Fibroblast of peridontal ligament (primary cell): Measurements from ENCODE around the gene SCRN3.
A peak's percentile ranks its signal among the peaks of the same experiment; 100 is the strongest.
"Not testable (repeated sequence)": the region's sequence is repeated elsewhere in the genome, so short reads cannot be mapped to it uniquely, and the experiment has no call there.

ENCODE experiments used
- DNase-seq: peaks from one replicate; pipeline ENCODE4 v3.0.0-alpha.2; 2010; ENCODE audit errors: extremely low read depth

SCRN3 gene

DNA sequence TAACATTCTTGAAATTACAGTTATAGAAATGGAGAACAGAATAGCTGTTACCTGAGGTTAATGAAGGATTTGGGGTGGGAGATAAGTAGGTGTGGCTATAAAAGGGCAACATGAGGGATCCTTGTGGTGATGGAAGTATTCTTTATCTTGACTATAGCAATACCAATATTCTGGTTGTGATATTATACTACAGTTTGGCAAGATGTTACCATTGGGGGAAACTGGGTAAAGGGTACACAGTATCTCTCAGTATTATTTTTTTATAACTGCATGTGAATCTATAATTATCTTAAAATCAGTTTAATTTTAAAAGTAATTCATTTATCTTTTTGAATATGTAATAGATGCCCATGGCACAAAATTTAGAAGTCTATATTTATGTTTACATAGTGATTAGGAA, 8.1 kb downstream of the SCRN3 start:
- DNase-seq, result no peak

DNA sequence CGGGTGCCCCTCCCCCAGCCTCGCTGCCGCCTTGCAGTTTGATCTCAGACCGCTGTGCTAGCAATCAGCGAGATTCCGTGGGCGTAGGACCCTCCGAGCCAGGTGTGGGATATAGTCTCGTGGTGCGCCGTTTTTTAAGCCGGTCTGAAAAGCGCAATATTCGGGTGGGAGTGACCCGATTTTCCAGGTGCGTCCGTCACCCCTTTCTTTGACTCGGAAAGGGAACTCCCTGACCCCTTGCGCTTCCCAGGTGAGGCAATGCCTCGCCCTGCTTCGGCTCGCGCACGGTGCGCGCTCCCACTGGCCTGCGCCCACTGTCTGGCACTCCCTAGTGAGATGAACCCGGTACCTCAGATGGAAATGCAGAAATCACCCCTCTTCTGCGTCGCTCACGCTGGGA, 14.5 kb downstream of the SCRN3 start:
- DNase-seq, result not testable (repeated sequence)

DNA sequence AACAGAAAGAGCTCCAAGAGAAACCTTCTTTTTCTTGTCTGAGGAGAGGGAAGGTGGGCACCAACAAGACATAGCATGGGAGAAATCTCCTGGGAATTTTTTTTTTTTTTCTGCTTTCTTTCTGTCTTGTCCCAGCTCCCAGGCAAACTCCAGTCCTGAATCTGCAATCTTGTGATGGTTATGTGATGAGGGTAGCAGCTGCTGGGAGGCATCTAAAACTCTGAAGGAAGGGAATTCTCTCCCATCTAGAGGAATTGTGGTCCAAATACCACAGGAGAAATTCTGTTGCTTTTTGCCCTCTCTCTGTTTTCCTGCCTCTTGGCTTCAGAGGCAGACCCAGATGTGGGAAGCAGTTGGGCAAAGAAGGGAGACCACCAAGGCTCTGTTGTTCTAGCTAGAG, 16.7 kb downstream of the SCRN3 start:
- DNase-seq, result no peak

DNA sequence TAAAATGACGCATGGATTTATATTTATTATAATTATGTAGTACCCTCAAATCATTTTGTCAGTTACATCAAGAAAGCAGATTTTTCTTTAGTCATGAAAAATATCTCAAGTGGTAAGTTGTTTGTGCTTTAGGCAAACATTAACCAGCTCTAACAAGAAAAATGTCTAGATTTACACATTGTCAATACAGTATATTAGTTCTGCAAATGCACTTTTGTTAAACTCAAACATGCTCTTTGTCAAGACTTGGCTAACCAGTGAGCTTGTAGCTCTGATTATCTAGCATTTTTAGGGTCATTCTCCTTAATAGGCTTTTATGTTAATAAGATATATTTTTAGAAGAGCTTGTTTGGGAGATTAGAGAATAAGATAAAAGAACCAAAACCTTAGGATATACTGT, 32.7 kb downstream of the SCRN3 start:
- no peak for DNase-seq

DNA sequence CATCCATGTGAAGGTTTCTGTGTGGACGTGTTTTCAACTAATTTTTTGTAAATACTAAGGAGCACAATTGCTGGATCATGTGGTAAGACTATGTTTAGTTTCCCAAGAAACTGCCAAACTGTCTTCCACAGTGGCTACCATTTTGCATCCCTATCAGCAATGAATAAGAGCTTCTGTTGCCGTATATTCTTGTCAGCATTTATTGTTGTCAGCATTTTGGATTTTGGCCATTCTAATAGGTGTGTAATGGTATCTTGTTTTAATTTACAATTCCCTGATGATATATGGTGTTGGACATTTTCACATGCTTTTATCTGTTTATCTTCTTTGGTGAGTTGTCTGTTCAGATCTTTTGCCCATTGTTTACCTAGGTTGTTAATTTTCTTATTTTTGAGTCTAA, 34.5 kb downstream of the SCRN3 start:
- no peak for DNase-seq

DNA sequence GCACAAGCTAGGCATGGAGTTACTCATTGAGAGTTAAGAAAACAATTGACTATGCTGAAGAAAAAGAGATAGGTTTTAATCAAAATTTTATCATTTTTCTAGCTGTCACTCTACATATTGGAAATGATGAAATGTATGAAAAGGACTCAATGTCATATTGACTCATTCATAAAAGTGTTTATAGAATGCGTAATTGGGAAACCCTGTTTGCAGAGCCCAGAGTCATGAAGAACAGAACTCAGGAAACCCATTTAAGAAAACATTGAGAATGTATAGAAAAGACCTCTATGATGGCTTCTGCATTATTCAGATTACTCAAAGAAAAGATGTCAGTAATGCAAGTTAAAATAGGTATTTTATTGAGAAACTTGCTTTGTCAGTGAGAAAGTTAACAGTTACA, 36.4 kb downstream of the SCRN3 start:
- DNase-seq, result no peak

DNA sequence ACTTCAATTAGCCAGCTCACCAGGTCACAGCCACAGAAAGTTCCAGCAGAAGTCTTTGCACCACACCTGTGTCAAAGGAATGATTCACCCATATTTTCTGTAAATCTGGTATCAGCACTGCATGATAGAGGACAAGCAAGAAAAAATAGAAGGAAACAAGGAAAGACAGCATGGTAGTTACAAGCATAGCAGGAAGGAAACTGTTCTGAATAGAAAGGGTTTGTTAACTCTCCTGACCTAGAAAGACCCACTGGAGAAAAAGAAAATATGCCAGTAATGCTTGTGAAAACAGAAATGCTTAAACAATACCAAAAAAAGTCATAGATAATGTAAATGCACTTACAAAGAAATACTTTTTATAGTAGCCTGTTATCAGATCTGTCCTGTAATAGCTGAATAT, 40.8 kb downstream of the SCRN3 start:
- DNase-seq, result peak; percentile 14

DNA sequence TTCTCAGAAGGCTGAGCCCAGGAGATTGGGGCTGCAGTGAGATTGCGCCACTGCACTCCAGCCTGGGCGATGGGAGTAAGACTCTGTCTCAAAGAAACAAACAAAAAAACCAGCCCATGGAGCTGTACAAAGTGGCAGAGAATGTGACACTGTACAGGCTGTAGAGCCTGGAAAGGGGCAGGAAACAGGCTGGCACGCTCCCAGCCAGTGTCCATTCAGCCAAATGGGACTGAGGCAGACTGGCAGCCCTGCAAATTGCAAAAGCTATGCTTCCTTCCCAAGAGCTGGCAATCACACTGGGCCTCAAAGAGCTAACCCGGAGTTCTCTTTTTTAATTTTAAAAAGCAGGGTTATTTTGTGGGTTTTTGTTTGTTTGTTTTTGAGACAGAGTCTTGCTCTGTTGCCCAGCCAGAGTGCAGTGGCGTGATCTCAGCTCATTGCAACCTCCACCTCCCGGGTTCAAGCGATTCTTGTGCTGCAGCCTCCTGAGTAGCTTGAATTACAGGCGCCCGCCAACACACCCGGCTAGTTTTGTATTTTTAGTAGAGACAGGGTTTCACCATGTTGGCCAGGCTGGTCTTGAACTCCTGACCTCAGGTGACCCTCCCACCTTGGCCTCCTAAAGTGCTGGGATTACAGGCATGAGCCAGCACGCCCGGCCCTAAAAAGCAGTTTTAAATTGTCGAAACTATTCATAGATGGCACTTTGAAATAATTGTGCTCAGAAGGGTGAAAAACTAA, 42.8 kb downstream of the SCRN3 start:
- DNase-seq, result peak; percentile 8

DNA sequence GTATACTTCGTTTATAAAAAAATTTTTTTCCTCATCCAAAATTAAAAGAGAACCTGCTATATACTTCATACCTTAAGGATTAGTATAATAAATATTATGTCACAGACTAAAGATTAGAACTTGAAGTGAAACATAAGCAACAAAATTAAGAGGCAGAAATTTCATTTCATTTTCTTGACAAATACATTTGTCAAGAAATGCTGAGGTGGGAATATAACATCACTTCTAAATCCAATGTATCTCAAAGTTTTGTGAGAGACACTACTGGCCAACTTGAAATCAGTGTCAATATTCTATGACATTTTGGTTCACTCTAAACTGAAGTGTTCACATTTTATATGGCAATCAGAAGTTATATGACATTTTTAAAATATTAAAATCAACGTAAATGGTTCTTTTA, 43.8 kb downstream of the SCRN3 start:
- no peak for DNase-seq

DNA sequence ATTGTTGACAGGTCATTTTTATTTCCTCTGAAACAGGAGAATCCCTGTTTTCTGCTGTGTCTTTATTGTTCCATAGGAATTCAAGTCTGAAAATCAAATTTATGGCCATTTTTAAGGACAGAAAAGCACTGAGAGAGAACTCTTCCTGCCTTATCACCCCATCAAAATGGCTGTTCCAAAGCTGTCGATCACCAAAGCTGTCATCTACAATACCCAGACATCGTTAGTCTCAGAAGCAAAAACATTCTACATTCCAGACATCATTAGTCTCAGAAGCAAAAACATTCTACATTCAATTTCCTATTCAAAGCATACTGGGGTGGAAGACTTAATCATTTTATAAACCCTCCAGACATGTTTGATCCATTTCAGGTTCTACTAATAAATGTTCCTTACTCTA, 44.4 kb downstream of the SCRN3 start:
- DNase-seq, result no peak

DNA sequence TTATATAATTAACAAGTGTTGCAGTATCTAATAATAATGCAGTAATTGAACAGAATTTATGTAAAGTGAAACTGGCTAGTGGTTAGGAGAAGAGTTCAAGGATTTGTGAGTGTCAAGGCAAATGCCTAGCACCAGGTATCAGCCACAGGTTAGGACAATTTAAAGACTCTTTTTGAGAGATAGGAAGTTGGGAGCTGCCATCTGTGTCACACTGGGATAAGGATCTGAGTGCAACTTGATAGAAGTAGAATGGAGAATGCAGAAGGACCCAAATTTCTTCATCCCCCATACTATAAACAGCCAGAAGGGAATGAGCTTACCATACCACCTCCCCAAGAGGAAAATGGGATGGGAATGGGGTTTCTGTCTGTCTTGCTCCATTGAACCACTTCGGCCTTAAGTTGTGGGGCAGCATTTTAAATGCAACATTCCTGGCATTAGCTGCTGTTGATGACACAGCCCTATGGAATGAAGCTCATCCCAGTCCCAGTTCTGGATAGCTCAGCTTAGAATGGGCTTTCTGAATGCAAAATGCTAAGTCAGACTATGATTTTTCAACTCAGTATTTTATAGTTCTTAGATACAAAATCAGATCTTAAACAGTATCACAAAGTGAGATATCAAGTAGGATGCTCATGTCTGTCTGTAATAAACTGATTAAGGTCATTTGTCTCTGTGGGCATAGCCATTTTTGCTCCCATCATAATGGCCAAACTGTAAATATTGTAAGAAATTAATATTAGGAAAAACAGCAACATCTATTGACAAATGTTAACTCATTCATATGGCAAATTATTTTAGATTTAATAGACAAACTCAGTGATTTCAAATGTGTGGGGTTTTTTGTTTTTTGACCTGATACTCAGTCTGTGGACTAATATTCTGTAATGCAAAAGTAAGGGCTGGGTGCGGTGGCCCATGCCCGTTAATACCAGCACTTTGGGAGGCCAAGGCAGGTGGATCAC, 47.3 kb downstream of the SCRN3 start:
- DNase-seq, result peak; percentile 93

DNA sequence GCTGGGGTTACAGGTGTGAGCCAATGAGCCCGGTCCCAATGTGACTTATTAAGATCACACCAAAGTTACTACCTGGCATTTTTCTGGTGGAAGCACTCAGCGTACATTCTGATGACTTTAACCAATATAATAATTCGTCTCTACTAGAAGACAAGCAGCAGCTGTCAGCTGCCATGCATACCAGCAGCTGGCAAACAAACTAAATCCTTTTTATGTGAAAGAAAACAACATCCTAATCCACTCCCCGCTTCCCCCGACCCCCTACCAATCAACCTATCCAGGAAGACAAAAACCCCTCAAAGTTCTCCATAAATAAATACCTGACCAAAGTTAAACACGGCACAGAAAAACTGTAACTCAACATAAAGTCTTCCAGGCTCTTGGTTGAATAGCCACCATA, 49.2 kb downstream of the SCRN3 start:
- DNase-seq, result no peak

DNA sequence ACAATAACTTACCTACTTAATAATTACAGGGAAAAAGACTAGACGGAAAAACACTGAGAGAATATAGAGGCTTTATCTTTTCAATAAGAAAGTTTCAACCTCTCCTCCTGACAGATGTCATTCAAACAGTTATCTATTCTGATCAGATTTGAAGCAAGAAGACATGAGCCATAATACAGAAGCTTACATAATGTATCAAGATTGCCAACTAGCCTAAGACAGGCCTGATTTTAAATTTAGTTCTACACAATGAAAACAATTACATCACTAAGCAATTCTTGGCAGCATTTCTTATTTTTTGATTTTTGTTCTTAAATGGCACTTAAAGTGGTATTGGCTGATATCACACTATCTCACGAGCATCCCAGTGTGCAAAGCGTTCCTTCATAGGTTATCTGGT, 49.7 kb downstream of the SCRN3 start:
- DNase-seq, result peak; percentile 79

DNA sequence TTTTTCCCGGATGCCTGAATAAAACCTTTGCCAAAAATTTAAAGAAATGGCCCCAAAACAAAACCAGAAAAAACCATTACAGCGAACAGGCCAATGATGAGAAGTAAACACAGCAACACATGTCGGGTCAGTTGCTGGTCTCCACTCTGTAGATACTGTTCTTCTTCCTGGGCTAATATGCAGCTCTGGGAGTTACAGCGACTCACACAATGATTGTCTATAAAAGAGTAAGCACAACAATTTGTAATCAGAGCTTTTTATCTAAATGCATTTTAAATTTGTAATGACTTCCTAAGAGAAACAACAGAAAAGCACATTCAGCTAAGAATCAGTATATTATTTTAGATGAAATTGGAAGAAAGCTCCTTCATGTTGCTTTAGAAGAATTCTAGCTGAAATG, 51.0 kb downstream of the SCRN3 start:
- DNase-seq, result peak; percentile 18

DNA sequence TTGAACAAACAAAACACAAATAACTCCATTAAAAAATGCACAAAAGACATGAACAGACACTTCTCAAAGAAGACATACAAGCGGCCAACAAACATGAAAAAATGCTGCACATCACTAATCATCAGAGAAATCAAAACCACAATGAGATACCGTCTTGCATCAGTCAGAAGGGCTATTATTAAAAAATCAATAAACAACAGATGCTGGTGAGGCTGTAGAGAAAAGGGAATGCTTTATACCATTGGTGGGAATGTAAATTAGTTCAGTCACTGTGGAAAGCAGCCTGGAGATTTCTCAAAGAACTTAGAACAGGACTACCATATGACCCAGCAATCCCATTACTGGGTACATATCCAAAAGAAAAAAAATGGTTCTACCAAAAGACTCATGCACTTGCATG, 53.5 kb downstream of the SCRN3 start:
- no peak for DNase-seq

DNA sequence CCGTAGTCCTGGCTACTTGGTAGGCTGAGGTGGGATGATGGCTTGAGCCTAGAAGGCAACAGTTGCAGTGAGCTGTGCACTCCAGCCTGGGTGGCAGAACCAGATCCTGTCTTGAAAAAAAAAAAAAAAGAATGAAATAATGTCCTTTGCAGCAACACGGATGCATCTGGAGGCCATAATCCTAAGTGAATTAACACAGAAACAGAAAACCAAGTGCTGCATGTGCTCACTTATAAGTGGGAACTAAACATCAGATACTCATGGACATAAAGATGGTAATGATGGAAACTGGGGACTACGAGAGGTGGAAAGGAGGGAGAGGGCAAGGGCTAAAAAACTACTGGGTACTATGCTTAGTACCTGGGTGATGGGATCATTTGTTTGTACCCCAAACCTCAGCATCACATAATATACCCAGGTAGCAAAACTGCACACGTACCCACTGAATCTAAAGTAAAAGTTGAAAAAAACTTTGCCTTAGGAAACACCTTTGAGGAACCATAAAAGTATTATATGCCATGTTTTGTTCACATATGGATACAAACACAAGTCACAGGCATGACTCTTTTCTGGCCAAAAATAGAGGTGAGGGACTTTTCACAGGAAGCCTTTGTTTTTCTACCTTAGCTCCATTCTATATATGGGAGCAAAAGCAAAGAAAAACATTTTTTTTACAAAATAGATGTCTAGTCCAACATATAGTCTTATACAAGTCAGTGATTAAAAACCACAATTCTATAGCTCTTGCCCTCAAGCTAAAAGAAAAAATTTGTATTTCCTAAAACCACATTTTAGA, 54.7 kb downstream of the SCRN3 start:
- no peak for DNase-seq

DNA sequence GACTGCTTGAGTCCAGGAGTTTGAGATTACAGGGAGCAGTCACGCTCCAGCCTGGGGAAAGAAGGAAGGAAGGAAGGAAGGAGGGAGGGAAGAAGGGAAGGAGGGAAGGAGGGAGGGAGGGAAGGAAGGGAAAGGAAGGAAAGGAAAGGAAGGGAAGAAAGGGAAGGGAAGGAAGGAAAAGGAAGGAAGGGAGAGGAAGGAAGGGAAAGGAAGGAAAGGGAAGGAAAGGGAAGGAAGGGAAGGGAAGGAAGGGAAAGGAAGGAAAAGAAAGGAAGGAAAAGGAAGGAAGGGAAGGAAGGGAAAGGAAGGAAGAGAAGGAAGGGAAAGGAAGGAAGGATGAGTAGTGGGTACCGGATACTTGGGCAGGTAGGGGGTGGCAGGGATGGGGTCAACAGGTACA, 59.0 kb downstream of the SCRN3 start:
- DNase-seq, result no peak

DNA sequence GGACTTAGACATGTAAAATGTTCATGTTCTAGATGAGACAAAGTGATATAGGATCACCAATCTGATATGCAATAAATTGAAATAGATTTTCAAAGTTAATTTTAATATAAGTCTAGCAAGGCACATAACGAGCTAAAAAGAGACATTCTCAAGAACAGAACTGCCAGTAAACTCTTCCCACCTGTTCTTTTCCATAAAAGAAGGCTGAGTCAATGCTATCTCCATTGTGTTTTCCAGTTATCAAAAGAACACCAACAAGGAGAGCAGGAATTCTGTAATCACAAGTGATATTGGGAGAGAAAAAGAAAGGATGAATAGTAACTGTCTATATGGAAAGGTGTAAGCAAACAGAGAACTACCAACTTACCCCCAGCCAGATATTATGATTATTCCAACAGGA, 65.7 kb downstream of the SCRN3 start:
- DNase-seq, result no peak

DNA sequence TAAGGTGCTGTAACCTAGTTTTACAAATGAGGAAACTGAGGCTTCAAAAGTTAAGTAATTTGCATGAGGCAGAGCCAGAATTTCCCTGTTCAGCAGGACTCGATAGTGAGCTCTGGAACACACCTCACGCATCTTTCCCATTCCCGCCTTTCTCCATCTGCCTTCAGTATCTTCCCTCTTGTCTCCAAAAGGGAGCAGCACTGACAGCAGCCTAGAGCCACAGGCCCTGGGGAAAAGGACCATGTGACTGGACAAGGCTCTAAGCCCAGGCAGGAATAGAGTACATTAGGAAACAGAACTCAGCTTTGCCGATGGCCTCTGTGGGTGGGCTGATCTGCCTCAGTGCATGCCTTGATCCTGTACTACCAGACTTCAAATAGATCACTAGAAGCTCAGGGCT, 69.8 kb downstream of the SCRN3 start:
- DNase-seq, result no peak

DNA sequence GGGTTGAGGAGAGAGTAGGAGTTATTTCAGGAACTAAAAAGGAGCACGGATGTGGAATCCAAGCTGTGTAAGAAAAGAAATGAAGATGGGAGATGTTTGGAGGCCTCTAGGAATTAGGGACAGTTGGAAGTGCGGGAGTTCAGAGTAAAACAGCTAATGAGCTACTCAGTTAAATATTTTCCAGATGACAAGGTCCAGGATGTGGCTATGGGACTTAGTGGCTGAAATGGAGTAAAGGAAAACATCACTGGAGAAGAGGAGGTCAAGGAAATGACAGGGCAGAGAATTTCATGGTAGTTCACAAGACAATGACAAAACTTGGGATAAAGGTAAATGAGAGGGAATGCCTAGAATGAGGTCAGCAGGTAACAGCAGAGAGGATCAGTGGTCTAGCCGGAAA, 78.3 kb downstream of the SCRN3 start:
- no peak for DNase-seq

DNA sequence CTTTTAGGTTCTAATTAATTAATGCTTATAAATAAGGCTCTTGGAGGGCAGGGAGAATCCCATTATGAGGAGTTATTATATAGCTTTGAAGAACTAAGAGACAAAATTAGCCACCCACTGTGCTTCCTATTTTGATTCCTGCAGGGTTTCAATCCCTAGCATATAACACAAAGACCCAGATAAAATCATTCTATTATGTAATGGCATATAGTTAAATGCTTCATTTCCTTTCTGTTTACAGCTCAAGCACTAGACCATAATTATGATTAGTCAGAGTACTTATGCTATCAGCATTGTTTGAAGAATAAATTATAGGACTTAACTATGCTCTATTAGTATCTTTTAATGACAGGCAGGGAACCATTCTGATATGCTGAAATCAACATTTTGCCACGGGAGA, 82.2 kb downstream of the SCRN3 start:
- DNase-seq, result no peak
